HL-60/S4 treated with retinoic acid at 250 ng/mL for 4 days and 3 days (cell line): ENCODE results near the gene MACF1.
"Not testable (repeated sequence)": the region's sequence is repeated elsewhere in the genome, so short reads cannot be mapped to it uniquely, and the experiment has no call there.

Experiments
- in situ Hi-C: fragments of 300-500 bp; cut with MboI; formaldehyde crosslinking; loops from 2 replicates; pipeline ENCODE4 v1.7.0; 2022; ENCODE audit warnings: low sequenced_read_pairs

Gene MACF1

GRCh38 chr1:39208360-39208759 is 3.9 kb downstream of the MACF1 start:
- in situ Hi-C loops, result not testable (repeated sequence)

GRCh38 chr1:39210649-39211048 is 6.2 kb downstream of the MACF1 start:
- in situ Hi-C loops, result no loop called here

DNA sequence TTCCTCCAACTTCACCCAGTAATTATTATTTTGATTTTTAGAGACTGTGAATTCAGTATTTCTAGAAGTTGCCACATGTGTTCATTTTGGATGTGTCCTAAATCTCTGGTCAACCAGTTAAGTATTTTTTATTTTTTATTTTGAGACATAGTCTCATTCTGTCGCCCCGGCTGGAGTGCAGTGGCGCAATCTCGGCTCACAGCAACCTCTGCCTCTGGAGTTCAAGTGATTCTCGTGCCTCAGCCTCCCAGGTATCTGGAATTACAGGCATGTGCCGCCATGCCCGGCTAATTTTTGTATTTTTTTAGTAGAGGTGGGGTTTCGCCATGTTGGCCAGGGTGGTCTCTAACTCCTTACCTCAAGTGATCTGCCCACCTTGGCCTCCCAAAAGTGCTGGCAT is 8.0 kb downstream of the MACF1 start:
- in situ Hi-C loops, result no loop called here

- in situ Hi-C loops, result no loop called here
Observed at GRCh38 chr1:39213511-39214002, 9.1 kb downstream of the MACF1 start.

DNA sequence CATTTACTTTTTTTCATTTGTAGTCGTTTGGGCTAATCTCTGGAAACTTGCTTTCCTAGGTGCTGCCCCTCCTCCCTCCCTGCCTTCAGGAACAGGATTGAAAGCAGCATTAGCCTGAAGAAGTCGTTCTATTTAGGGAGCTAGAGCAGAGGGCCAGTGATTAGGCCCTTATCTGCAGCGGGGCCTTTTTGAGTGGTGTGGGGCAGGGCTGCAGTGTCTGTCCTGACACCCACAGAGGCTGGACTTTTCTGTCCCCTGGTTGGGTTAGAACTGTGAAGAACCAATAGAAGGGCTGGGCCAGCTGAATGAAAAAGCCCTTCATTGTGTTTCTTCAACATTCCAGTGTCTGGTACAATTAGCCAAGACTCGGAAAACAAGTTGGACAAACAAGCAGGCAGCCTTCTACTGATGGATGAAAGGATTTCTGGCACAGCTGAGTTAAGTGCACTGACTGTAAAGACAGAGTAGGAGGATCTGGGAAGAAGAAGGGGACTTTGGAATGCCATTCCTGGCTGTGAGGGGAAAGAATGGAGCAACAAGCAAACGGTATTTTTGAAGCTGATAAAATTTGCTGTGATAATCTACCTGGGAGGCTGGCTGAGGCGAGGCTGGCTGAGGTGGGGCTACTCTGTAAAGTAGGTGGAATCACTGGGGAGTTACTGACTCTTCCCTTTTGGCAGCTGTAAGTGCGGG is 9.7 kb downstream of the MACF1 start:
- in situ Hi-C loops, result no loop called here

GRCh38 chr1:39214714-39214997 is 10.2 kb downstream of the MACF1 start:
- in situ Hi-C loops, result no loop called here

DNA sequence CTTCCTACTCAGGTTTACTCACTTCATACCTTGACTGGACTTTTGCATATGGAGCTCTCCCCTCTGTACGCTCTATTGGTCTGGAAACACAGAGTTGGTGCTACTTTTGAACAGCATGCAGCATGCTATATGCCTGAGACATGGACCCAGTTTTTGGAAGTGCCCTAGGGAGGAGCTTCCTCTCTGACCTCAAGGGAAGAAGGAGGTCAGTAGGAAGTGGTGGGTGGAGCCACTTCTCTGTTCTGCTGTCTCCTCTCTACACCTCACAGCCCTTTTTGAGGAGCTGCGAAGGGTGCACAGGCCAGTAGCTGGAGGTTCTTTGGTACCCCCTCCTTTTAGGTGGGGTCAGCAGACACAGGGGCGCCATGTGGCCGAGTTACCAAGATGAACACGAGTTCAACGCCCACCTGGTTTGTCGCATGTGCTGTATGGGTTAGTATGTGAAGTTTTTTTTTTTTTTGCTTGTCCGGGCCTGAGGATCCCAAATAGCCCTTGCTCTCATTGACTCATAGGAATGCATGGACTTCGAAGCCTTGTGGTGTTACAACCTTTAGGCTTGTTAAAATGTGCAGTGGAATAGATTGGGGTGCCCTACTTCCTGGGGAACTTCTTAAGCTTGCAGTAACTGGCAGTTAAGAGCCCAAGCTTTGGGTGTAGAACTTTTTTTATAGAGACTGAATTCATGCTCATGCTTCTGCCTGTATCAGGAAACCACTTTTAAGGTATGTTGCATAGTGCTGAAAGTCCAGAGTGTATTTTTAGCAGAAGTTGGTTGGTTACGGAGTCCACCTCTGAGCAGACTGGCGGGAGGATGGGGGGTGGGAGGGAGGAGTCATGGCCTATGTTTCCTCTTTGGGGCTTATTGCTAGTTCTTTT is 10.7 kb downstream of the MACF1 start:
- in situ Hi-C loops, result no loop called here

GRCh38 chr1:39216771-39217170 is 12.3 kb downstream of the MACF1 start:
- in situ Hi-C loops, result no loop called here

GRCh38 chr1:39220891-39221870 is 16.7 kb downstream of the MACF1 start:
- in situ Hi-C loops, result no loop called here

DNA sequence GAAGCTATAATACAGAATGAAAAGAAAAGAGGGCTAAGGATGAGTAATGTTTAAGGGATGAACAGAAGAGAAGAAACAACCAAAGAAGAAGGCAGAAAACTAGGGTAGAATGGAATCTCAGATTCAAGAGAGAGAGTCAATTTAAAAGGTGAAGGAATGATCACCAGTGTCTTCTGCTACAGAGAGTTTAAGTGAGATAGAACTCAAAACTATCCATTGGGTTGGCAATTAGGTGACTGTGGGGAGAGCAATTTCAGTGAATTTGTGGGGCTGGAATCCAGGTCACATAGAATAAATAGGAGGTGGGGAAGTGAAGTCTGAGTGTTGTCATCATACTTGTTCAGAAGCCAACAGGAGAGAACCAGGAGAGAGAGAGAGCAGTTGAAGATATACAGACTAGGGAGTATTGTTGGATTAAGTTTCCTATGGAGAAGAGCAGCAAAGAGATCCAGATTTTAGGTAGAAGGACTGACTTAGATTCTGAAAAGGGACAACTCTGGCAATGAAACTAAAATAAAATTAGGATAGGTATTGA is 19.9 kb downstream of the MACF1 start:
- in situ Hi-C loops, result no loop called here

- in situ Hi-C loops, result no loop called here
Observed at GRCh38 chr1:39226836-39227235, 22.3 kb downstream of the MACF1 start.

GRCh38 chr1:39228252-39228651 is 23.8 kb downstream of the MACF1 start:
- in situ Hi-C loops, result no loop called here

DNA sequence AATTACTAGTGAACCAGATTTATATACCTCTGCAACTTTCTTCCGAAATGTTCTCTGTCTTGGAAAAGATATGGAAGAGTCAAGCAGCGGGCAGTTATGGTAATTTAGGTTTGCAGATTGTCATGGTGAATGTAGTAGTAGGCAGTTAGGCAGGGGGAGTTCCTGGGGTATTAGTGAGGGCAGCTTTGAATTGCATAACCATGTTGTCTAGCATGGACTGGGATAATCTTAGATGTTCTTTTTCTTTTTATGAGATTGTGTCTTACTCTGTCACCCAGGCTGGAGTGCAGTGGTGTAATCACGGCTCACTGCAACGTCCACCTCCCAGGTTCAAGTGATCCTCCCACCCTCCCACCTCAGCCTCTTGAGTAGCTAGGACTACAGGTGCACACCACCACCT is 25.0 kb downstream of the MACF1 start:
- in situ Hi-C loops, result no loop called here

- in situ Hi-C loops, result no loop called here
Observed at GRCh38 chr1:39230261-39231190, 26.0 kb downstream of the MACF1 start.

DNA sequence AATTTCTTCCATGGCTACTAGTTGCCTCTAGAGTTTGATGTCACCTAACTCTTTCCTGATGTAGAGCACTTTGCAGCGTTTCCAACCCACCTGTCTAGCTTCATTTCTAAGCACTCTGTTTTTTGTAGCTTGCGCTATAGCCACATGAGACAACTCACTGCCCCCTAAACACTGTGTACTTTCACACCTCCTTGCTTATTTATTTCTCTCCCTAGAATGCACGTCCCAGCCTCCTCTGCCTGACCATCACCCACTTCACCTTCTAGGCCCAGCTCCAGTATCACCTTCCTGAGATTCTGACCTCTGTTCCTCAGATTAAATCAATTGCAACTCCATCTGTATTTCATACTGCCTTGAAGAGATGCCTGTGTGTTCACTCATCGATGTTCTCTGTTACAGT is 32.5 kb downstream of the MACF1 start:
- in situ Hi-C loops, result no loop called here

- in situ Hi-C loops, result no loop called here
Observed at GRCh38 chr1:39238476-39238875, 34.0 kb downstream of the MACF1 start.

- in situ Hi-C loops, result no loop called here
Observed at GRCh38 chr1:39239968-39240367, 35.5 kb downstream of the MACF1 start.

DNA sequence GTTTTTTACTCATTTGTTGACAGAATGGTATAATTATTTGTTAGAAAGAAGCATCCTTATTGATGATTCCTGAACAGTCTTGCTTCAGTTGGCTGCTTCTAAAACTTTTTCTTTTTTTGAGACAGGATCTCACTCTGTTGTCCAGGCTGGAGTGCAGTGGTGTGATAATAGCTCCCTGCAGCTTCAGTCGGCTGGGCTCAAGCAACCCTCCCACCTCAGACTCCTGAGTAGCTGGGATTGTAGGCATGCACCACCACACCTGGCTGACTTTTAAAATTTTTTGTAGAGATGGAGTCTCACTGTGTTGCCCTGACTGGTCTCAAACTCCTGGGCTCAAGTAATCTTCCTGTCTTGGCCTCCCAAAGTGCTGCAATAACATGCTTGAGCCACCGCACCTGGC is 38.8 kb downstream of the MACF1 start:
- in situ Hi-C loops, result no loop called here

DNA sequence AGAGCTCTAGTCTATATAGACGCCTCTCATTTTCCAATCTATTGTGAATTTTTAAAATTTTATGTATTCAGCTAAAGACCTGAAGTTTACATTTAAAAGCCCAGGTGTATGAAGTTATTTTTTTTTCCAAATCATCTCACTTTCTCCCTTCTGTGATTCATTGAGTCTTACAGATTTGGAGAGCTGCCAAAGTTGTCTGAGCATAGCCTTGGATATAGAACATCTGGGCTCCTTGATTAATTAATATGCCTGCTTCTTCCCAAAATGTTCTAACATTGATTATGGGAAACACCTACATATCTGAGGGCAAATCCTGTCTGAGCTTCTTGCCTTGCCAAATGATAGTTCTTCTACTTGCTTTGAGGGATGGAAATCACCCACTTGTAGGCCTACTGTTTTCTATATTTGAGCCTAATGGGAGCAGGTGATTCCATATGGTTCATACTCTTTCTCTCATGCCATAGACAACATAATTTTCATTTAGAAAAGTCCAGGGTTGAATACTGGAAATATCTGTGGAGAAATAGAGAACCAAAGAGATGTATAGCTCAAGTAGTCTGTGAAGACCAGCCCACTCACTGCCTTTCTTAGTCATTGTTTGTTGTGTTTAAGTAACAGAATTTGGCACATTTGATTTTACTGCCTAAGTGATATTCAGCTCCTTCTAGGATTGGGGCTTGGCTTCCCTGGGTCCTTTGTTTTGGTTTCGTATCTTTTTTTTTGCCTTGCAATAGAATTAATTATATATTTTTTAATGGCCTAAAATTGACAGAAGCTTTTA is 46.2 kb downstream of the MACF1 start:
- in situ Hi-C loops, result no loop called here
